NCI-H748 (cell line): ENCODE results near the gene PDS5B.
"Not testable (repeated sequence)": the region's sequence is repeated elsewhere in the genome, so short reads cannot be mapped to it uniquely, and the experiment has no call there.

Experiments
- DNase-seq: peaks from one replicate; lab custom pipeline; 2025; ENCODE audit not compliant: unreplicated experiment; lab: John Stamatoyannopoulos, UW

The PDS5B gene

DNA sequence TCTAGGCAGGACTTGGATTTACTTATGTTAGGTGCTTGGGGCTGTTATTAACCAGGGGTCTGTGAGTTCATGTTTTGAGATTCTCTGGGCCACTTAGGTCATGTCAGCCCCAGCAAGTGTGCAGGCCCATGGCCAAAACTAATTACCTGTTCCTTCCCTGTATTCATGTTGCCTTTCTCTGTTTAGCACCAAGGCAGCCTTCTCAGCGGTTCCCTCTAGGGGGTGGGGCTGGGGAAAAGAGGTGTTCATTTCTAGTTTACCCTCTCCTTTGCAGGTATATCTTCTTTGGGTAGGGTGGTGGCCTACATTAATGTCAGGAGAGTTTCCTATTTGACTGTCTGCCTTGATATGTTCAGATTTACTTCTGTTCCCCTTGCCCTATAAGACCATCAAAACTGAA, 61.7 kb downstream of the PDS5B start:
- no peak for DNase-seq

DNA sequence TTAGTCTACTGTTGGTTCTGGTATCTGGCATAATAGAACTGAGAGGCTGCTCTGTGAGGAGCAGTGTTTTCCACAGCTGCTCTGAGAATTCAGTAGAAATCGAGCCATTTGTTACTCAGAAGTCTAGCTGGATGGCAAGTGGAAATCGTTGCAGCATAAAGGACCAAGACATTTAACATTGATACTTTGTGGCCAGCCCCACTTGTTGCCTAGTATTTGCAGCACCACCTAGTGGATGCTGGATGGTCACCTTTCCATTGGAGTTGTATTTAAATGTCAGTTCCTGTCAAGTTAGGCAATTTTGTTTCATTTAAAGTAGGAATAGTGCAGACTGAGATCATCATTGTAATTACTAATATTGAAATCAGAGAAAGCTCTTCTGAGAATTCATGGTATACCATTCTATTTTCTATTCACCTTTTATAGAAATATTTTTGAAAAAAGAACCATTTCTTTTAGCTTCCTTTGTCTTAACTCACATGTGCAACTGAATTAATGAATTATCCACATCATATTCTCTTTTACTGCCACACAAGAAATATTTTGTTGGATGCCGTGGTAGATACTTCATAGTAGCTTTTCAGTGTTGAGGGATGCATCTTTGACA, 64.6 kb downstream of the PDS5B start:
- DNase-seq: peak; percentile 91

GRCh38 chr13:32657309-32657708, 71.1 kb downstream of the PDS5B start:
- peak; percentile 31 for DNase-seq

GRCh38 chr13:32659736-32660135, 73.5 kb downstream of the PDS5B start:
- no peak for DNase-seq

- DNase-seq: no peak
Observed at GRCh38 chr13:32660227-32660626, 74.0 kb downstream of the PDS5B start.

DNA sequence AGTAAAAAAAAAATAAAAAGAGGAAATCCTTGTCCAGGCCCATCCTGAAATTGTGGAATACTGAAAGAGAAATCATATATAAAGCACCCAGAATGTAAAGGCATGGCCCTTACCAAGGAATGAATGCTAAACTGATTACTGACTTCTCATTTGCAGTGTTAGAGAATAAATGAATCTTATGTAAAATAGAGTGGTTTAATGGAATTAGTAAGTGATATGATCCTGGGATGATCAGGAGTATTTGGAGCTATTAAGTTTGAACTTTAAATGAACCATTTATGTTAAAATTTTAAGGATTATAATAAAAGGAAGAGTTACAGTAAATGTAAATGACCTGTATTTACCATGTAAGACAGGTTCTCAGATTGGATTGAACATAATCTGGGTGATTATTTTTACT, 75.4 kb downstream of the PDS5B start:
- DNase-seq: no peak

DNA sequence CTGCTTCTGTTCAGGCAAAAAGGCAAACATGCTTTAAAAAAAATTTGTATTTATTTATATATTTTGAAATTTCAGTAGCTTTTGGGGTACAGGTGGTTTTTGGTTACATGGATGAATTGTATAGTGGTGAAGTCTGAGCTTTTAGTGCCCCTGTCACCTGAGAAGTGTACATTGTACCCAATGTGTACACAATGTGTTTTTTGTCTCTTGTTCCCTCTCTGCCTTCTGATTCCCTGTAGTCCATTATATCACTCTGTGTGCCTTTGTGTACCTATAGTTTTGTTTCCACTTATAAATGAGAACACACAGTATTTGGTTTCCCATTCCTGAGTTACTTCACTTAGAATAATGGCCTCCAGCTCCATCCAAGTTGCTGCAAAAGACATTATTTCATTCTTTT, 77.4 kb downstream of the PDS5B start:
- DNase-seq: peak; percentile 95

GRCh38 chr13:32666990-32667571, 80.8 kb downstream of the PDS5B start:
- DNase-seq: no peak

GRCh38 chr13:32669030-32669646, 82.9 kb downstream of the PDS5B start:
- peak; percentile 75 for DNase-seq

DNA sequence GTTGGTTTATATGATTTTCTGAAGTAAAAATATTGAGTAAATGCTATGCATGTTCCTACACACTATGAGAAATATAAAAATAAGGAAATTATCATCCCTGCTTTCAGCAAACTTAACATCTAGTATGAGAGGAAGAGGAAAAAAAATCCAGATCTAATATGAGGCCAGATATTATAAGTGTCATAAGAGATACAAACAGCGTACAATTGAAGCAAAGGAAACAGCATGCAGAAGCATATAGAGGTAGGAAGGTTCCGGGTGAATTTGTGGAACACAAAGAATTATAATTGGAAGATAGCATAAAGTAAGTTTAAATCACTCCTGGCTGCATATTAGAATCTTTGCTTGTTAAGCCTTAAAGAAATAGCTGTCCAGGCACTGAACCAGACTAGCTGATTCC, 88.3 kb downstream of the PDS5B start:
- no peak for DNase-seq

GRCh38 chr13:32676242-32676641, 90.0 kb downstream of the PDS5B start:
- DNase-seq: no peak

DNA sequence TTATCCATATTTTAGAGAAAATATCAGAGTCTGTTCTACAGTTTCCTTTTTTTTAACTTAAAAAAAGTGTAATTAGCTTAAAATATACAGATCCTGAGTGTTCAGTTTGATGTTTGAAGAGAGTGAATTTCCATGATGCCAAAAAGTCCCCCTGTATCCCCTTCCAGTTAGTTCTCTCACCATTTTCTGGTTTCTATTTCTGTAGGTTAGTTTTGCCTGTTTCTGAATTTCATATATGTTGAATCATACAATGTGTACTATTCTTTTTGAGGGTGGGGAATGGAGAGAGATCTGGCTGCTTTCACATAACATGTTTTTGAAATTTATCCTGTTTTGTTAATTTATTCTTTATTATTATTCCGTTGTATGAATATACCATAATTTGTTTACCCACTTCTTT, 95.9 kb downstream of the PDS5B start:
- DNase-seq: no peak

- no peak for DNase-seq
Observed at GRCh38 chr13:32682740-32683139, 96.5 kb downstream of the PDS5B start.

- no peak for DNase-seq
Observed at GRCh38 chr13:32687275-32687674, 101.0 kb downstream of the PDS5B start.

DNA sequence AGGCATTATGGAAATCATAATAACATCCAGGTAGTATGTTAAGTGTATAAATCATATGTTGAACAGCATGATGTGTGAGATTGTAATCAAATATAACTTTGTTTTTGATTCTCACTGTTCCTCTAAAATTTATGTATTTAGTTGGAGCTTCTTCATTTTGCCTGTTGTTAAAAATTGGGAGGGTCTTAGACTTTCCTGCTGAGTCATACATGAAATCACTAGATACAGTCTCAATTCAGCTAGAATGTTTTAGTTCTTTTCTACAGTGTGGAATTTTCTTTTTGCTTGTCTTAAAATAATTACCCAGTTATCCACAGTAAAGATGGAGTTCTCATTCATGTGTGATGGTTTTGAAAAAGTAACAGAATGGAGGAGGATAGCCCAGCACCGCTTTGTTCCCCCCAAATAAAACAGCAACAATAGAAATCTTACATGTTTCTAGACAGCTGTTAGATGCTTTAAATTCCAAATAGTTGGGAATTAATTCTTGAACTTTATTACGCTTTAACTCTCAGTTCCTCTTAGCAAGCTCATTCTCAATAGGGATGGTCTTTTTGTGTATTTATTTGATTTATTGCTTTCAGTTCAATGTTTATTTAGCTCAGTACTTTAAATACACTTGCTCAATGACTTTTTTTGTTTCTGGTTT, 109.5 kb downstream of the PDS5B start:
- no peak for DNase-seq

DNA sequence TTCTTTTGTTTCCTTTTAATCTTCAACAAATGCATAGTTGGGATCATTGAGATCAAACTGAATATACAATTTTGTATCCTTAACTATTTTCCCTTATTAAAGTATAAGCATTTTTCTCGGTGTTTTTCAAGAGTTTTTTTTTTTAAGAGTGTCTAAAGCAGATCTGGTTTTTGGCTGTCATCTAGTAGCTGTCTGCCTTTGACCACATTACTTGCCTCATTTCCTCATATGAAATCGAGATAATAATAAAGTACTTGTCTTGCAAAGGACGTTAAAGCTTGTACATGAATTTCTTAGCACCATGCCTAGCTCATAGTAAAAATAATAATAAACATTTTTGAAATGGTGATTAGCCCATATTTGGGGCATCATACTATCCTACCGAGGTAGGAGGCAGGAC, 121.2 kb downstream of the PDS5B start:
- DNase-seq: no peak

DNA sequence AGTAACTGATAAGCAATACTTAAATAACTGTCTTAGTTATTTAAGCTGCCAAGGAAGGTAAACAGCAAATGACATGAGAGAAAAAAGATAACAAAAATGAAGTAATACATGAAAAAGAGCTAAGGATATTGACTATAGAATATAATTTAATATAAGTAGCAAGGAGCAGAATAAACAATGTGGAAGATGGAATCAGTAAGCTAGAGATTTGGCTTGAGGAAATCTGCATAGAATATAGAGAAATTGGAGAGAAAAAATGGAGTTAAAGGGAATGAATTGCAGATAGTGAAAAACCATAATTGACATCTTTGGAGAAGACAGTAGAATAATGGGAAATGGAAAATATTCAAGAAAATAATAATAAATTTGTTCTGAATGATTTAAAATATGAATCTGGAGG, 127.1 kb downstream of the PDS5B start:
- DNase-seq: no peak

- DNase-seq: not testable (repeated sequence)
Observed at GRCh38 chr13:32716201-32716600, 129.9 kb downstream of the PDS5B start.

DNA sequence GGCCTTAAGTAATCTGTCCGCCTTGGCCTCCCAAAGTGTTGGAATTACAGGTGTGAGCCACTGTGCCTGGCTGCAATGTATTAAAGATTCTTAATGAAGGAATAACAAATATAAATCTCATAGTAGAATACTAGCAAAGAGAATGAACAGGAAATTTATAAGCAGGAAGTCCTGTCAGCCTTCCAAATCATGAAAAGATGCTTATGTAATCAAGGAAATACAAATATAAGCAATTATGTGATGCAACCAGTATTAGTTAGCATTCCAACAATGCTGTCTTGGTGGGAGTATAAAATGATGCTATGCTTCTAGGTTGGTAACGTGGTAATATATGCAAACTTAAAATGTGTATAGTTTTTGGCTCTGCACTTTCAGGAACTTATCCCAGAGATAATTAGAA, 133.8 kb downstream of the PDS5B start:
- peak; percentile 35 for DNase-seq

GRCh38 chr13:32721131-32722034, 135.1 kb downstream of the PDS5B start:
- not testable (repeated sequence) for DNase-seq

DNA sequence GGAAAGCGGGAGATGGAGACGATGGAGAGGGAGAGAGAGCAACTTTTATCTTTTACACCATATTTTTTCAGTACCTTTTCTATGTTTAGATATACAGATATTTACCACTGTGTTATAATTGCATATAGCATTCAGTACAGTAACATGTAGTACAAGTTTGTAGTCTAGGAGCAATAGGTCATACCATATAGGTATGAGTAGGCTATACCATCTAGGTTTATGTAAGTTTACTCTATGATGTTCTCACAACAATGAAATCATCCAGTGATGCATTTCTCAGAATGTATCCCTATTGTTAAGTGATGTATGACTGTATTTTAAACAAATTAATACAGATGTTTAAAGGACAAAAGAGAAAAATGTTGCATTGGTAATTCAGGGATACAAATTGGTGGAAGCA, 136.1 kb downstream of the PDS5B start:
- DNase-seq: no peak
